Keratinocyte (primary cell): ENCODE data around the gene APOBEC4. TPM values are rescaled to one million over a fixed set of nuclear protein-coding genes. Genes with fewer than 3 reads are reported as not detected.

Experiments
- DNase-seq: peaks from one replicate; pipeline ENCODE4 v3.0.0-alpha.2; 2011; ENCODE audit warnings: low read depth, missing footprints, low spot score
- FAIRE-seq: peaks from 2 replicates; lab custom pipeline; 2011; peaks lifted over from hg19 to GRCh38; lab: Jason Lieb, UNC
- H2AFZ ChIP-seq: 2 replicates; pipeline ENCODE4 v1.6.0; 2012; ENCODE audit warnings: low read length, control low read depth, inconsistent platforms; ENCODE audit not compliant: control insufficient read depth
- H3K27ac ChIP-seq: 2 replicates; pipeline ENCODE4 v1.5.1; 2011; ENCODE audit warnings: low read length; ENCODE audit not compliant: control insufficient read depth, insufficient read depth
- H3K27me3 ChIP-seq: 3 replicates; pipeline ENCODE4 v1.6.0; 2011; ENCODE audit warnings: low read length; ENCODE audit not compliant: control insufficient read depth, insufficient read depth; ENCODE audit errors: extremely low read depth
- H3K36me3 ChIP-seq, 2 experiments: 2 replicates in 1 of 2; 3 replicates in 1 of 2; pipeline ENCODE4 v1.5.1; 2011; ENCODE audit warnings: low read length in 2 of 2, mild to moderate bottlenecking in 1 of 2; ENCODE audit not compliant: control insufficient read depth in 2 of 2, insufficient read depth in 2 of 2; ENCODE audit errors: extremely low read depth in 1 of 2
- H3K4me1 ChIP-seq: 3 replicates; pipeline ENCODE4 v1.5.1; 2011; ENCODE audit warnings: low read length; ENCODE audit not compliant: control insufficient read depth, insufficient read depth; ENCODE audit errors: extremely low read depth
- H3K4me2 ChIP-seq: 3 replicates; pipeline ENCODE4 v1.6.0; 2011; ENCODE audit warnings: low read depth, low read length; ENCODE audit not compliant: control insufficient read depth, insufficient read depth; ENCODE audit errors: extremely low read depth
- H3K4me3 ChIP-seq, 3 experiments: fragments of 200-600 bp in 1 of 3; sonication (generic) in 1 of 3; 2 replicates in 2 of 3; 3 replicates in 1 of 3; pipeline ENCODE4 v1.5.1; 2011 to 2016; ENCODE audit warnings: low read length in 3 of 3, mild to moderate bottlenecking in 3 of 3, control low read depth in 2 of 3, inconsistent platforms in 1 of 3, low read depth in 1 of 3, mixed read lengths in 1 of 3, mixed run types in 1 of 3, moderate library complexity in 1 of 3; ENCODE audit not compliant: control insufficient read depth in 2 of 3, insufficient read depth in 2 of 3; ENCODE audit errors: extremely low read depth in 1 of 3
- H3K79me2 ChIP-seq: 2 replicates; pipeline ENCODE4 v1.6.0; 2012; ENCODE audit warnings: low read length; ENCODE audit not compliant: control insufficient read depth, insufficient read depth
- H3K9ac ChIP-seq: 3 replicates; pipeline ENCODE4 v1.6.0; 2011; ENCODE audit warnings: low read length; ENCODE audit not compliant: control insufficient read depth, insufficient read depth; ENCODE audit errors: extremely low read depth
- H3K9me1 ChIP-seq: 3 replicates; pipeline ENCODE4 v1.6.0; 2011; ENCODE audit warnings: low read length; ENCODE audit not compliant: control insufficient read depth, insufficient read depth; ENCODE audit errors: extremely low read depth
- H3K9me3 ChIP-seq: 2 replicates; pipeline ENCODE4 v1.5.1; 2012; ENCODE audit warnings: low read depth, low read length; ENCODE audit not compliant: control insufficient read depth
- H4K20me1 ChIP-seq: 3 replicates; pipeline ENCODE4 v1.6.0; 2011; ENCODE audit warnings: low read length; ENCODE audit not compliant: control insufficient read depth, insufficient read depth; ENCODE audit errors: extremely low read depth
- CTCF ChIP-seq, 3 experiments: IDR thresholded peaks in 1 of 3; conservative IDR thresholded peaks in 1 of 3; optimal IDR thresholded peaks in 1 of 3; 2 replicates in 2 of 3; 3 replicates in 1 of 3; pipeline versions ENCODE3 to v1.5.1; 2011; ENCODE audit warnings: low read length in 3 of 3, mild to moderate bottlenecking in 3 of 3, moderate library complexity in 2 of 3, control low read depth in 1 of 3, inconsistent platforms in 1 of 3; ENCODE audit not compliant: insufficient read depth in 2 of 3; ENCODE audit errors: extremely low read depth in 1 of 3
- EZH2 ChIP-seq: IDR thresholded peaks from one replicate; pipeline ENCODE4 v1.6.1; 2012; ENCODE audit warnings: inconsistent platforms, mild to moderate bottlenecking, low read length, moderate library complexity
- dilution Hi-C: fragments of 300-500 bp; cut with MboI; formaldehyde crosslinking; loops from one replicate; pipeline ENCODE4 v1.7.0; 2020; ENCODE audit warnings: low sequenced_read_pairs; ENCODE audit not compliant: extremely low pct_ligation_motif_present
- polyA plus RNA-seq, 5 experiments: library from polyadenylated mRNA; depleted of rRNA in 3 of 5; stranded (reverse) in 3 of 5; stranded (forward) in 1 of 5; unstranded in 1 of 5; fragments of >200 nt; gene quantifications; 1 replicate in 1 of 5; 2 replicates in 3 of 5; 3 replicates in 1 of 5; pipeline versions ENCODE4 v1.2.1 to v1.2.3, GENCODE V29; 2011 to 2012; ENCODE audit warnings: missing spikeins in 2 of 5, low read depth in 1 of 5, low replicate concordance in 1 of 5

The APOBEC4 gene
- polyA plus RNA-seq, 1 donor (not counting 4 experiments of a cell fraction or from before 2014, with no cell fraction given), result not detected

- Histone ChIP-seq H3K9me3 (no peaks in the 10 kb centered on the region), H4K20me1 (no peaks in the 10 kb centered on the region), H3K36me3 (no peaks in the 10 kb centered on the region), H3K4me2 (no peak overlapping the region), H3K79me2 (no peaks in the 10 kb centered on the region), H3K9me1 (no peaks in the 10 kb centered on the region), H3K9ac (no peak overlapping the region), H3K4me3 (no peak overlapping the region), H3K27me3 (no peaks in the 10 kb centered on the region), H2AFZ (no peak overlapping the region), H3K4me1 (peaks cover 23% of the 10 kb centered on the region), H3K27ac (no peak overlapping the region)
- no peak for FAIRE-seq
- DNase-seq, result no peak
- dilution Hi-C loops, result no loop called here
- TF ChIP-seq EZH2 (no peak), CTCF (optimal IDR thresholded peaks at IDR 0.05 in 1 of 3, IDR thresholded peaks at IDR 0.05 in 1 of 3, conservative IDR thresholded peaks at IDR 0.05 in 1 of 3; ENCODE audit: extremely low read depth in 1 of 3, insufficient read depth in 2 of 3, low read length in 3 of 3) (no peak)
Measured at GRCh38 chr1:183604815-183605214, 48.3 kb downstream of the APOBEC4 start.

- Histone ChIP-seq H3K27me3 (no peaks in the 10 kb centered on the region), H3K4me3 (no peak overlapping the region), H3K79me2 (no peaks in the 10 kb centered on the region), H3K4me2 (no peak overlapping the region), H3K27ac (no peak overlapping the region), H4K20me1 (no peaks in the 10 kb centered on the region), H3K9ac (no peak overlapping the region), H3K4me1 (peaks cover 17% of the 10 kb centered on the region), H3K36me3 (no peaks in the 10 kb centered on the region), H3K9me3 (no peaks in the 10 kb centered on the region), H3K9me1 (no peaks in the 10 kb centered on the region), H2AFZ (no peak overlapping the region)
- no peak for FAIRE-seq
- no peak for TF ChIP-seq EZH2
- TF ChIP-seq CTCF (optimal IDR thresholded peaks at IDR 0.05 in 1 of 3, IDR thresholded peaks at IDR 0.05 in 1 of 3, conservative IDR thresholded peaks at IDR 0.05 in 1 of 3; ENCODE audit: extremely low read depth in 1 of 3, insufficient read depth in 2 of 3, low read length in 3 of 3), result no peak
- dilution Hi-C loops, result no loop called here
- no peak for DNase-seq
Measured at GRCh38 chr1:183604038-183604808, 48.9 kb downstream of the APOBEC4 start.
